ENCODE data around the gene TMEM18. TPM values are rescaled to one million over a fixed set of nuclear protein-coding genes. Genes with fewer than 3 reads are reported as not detected.

The TMEM18 gene
- total and polyA plus RNA-seq, 7 donors = 8.2 to 27.9 (median 18.1) TPM

DNA sequence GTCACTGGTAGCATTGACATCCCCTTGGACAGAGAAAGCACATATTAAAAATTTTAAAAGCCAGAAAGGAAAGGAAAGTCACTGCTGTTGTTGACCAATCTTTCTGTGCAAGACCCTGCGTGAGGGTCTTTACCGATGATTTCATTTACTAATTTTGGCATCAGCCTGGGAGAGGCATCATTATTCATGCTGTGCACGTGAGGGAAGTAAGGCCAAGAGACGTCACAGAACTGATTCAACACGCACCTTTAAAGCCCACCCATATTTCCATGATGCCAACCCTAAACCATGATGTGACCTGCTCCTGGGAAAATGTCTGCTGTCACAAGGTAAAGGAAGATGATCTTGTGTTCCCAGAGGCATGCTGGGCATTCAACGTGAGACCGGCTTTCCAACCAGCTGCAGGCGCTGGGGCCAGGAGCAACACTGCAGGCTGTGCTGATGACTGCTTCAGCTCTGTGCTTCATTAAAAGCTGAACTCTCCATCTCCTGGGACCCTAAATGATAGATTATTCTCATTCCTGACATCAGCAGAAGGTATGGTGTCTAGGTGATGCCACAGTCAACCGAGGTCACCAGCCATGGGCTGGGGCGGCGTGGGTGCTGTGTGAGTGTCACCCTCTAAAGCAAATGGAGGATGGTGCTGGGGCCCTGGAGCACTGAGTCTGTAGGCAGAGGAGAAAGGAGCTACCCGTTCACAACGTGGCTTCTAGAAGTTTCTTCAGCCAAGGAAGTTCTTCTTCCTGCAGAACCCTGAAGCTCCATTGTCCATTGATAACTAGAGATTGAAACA lies 53.9 kb downstream of the TMEM18 start:
- no peaks in the 10 kb centered on the region for H3K4me1 ChIP-seq
- H3K4me3 ChIP-seq = no peak overlapping the region
- TF ChIP-seq, protein P1, sequence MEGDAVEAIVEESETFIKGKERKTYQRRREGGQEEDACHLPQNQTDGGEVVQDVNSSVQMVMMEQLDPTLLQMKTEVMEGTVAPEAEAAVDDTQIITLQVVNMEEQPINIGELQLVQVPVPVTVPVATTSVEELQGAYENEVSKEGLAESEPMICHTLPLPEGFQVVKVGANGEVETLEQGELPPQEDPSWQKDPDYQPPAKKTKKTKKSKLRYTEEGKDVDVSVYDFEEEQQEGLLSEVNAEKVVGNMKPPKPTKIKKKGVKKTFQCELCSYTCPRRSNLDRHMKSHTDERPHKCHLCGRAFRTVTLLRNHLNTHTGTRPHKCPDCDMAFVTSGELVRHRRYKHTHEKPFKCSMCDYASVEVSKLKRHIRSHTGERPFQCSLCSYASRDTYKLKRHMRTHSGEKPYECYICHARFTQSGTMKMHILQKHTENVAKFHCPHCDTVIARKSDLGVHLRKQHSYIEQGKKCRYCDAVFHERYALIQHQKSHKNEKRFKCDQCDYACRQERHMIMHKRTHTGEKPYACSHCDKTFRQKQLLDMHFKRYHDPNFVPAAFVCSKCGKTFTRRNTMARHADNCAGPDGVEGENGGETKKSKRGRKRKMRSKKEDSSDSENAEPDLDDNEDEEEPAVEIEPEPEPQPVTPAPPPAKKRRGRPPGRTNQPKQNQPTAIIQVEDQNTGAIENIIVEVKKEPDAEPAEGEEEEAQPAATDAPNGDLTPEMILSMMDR (IDR thresholded peaks at IDR 0.05) = no peak
- H3K36me3 ChIP-seq (ENCODE audit: insufficient read depth in 1 of 2, low read depth in 1 of 2) = no peaks in the 10 kb centered on the region
- no peaks in the 10 kb centered on the region for H3K27me3 ChIP-seq (ENCODE audit: insufficient read depth in 3 of 3, low read length in 2 of 3)
- H3K9me3 ChIP-seq = no peaks in the 10 kb centered on the region
- no peak overlapping the region for H3K27ac ChIP-seq
- intact Hi-C loops (cut with DNase I) = no loop called here
- ATAC-seq (no peak), DNase-seq (no peak)
- WGBS, 3 donors = 81 to 85% (median 82%) methylated on average over 13 of the region's 13 CpGs

DNA sequence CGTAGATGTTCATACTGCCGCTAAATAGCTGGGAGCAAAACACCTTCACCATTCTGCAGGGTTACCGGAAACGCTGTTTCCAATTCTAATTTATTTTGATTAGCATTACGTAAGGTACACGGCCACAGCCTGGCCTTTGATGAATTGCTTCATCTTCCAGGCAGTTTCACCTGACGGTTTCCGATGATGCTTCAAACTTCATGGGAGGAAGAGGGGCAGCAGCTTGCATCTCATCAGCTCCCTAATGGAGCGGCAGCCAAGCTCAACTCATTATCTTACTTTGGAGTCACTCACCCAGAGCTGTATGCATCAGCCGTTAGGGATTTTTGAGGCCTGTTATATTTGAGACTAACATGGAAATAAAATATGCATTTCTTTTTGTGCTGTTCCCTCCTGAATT lies 54.8 kb downstream of the TMEM18 start:
- Histone ChIP-seq H3K4me1 (no peaks in the 10 kb centered on the region), H3K36me3 (ENCODE audit: insufficient read depth in 1 of 2, low read depth in 1 of 2) (no peaks in the 10 kb centered on the region), H3K9me3 (no peaks in the 10 kb centered on the region), H3K4me3 (no peak overlapping the region), H3K27me3 (ENCODE audit: insufficient read depth in 3 of 3, low read length in 2 of 3) (no peaks in the 10 kb centered on the region), H3K27ac (no peak overlapping the region)
- TF ChIP-seq, protein P1 (IDR thresholded peaks at IDR 0.05) = no peak
- 79 to 82% (median 81%) methylated on average over 10 of the region's 10 CpGs for WGBS, 3 donors
- ATAC-seq (no peak), DNase-seq (no peak)
- intact Hi-C loops (cut with DNase I) = no loop called here

DNA sequence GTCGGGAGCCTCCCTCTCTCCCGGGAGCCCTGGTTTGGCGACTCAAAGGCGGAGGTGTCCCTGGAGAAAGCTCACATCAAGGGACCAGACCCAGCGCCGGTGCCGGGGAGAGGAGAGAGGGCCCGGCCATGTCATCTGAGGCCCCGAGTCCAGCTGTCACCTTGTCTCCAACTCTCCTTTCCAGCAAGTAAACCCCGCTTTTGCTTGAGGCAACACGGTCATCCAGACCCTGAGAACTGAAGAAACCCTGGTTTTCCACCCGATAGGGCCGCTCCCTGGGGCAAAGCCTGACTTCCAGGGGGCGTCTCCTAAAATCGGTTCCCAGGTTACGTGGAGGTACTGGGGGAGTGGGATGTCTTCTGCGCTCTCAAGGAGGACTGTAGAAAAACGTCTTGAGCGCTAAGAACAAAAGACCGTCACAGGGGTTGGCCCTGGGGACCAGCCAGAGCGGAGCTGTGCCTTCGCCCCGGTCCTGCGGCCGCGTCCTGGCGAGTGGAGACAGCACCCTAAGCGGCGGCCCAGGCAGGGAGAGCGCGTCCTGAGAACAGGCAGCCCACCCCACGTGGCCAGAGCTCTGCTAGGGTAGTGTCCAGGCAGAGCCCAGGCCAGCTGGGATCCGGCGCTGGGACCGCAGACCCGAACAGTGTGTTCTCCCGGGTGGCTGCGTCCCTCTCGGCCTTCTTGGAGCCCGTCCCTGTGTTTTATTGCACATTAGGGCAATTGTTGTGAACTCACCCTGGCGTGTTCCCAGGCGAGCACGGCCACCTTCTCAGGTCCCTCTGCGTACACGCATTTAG lies 55.7 kb downstream of the TMEM18 start:
- H3K36me3 ChIP-seq (ENCODE audit: insufficient read depth in 1 of 2, low read depth in 1 of 2) = no peaks in the 10 kb centered on the region
- no peaks in the 10 kb centered on the region for H3K27me3 ChIP-seq (ENCODE audit: insufficient read depth in 3 of 3, low read length in 2 of 3)
- H3K27ac ChIP-seq = no peak overlapping the region
- no peak overlapping the region for H3K4me3 ChIP-seq
- intact Hi-C loops (cut with DNase I) = no loop called here
- no peaks in the 10 kb centered on the region for H3K4me1 ChIP-seq
- WGBS, 3 donors = 92 to 94% (median 94%) methylated on average over 43 to 45 of the region's 45 CpGs
- TF ChIP-seq, protein P1 (IDR thresholded peaks at IDR 0.05) = no peak
- DNase-seq (no peak), ATAC-seq (no peak)
- H3K9me3 ChIP-seq = no peaks in the 10 kb centered on the region

DNA sequence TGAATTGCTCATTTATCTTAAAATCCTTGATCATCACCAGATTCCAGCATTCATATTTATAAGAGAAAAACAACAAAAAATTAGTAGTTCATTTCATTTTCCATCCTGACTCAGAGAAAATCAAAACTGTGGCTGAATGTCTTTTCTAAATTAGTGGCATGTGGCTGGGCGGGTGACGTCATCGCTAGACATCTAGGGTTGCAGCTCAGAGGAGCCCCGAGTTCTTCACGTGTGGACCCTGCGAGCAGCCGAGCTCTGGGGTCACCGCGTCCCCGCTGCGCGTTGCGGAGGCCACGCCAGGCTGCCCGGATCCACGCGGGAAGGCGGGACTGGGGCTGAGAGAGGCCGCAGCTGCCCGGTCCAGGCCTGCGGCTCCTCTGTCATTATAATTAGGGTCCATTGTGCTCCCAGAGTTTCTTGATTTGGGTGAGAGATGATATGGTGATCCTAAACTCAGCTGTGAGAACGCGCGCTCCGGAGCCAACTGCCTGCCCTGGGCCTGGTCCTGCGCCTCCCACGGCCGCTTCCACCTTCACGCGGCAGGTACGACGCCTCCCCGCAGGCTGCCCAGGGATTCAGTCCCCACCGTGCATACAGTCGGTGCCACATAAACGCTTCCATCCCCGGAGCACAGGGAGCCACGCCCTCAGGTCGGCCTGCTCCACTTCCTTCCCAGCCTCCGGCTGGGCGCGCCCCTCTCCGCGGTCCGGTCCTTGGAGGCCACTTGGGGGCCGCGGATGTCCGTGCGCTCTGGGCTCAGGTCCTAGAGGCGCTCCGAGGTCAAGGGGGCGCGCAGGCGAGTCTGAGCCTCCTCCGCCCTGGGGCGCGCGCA lies 56.5 kb downstream of the TMEM18 start:
- intact Hi-C loops (cut with DNase I) = no loop called here
- Histone ChIP-seq H3K4me3 (no peak overlapping the region), H3K4me1 (no peaks in the 10 kb centered on the region), H3K27me3 (ENCODE audit: insufficient read depth in 3 of 3, low read length in 2 of 3) (no peaks in the 10 kb centered on the region), H3K27ac (no peak overlapping the region), H3K9me3 (no peaks in the 10 kb centered on the region), H3K36me3 (ENCODE audit: insufficient read depth in 1 of 2, low read depth in 1 of 2) (no peaks in the 10 kb centered on the region)
- TF ChIP-seq, protein P1 (IDR thresholded peaks at IDR 0.05) = no peak
- DNase-seq (no peak), ATAC-seq (no peak)
- 88 to 93% (median 92%) methylated on average over 51 to 58 of the region's 58 CpGs for WGBS, 3 donors
